HG02678 (cell line): ENCODE measurements around the gene SURF6.
"Not testable (repeated sequence)": the region's sequence is repeated elsewhere in the genome, so short reads cannot be mapped to it uniquely, and the experiment has no call there.

Experiments
- ATAC-seq: cut with Tn5 transposase; IDR thresholded peaks from one replicate; pipeline ENCODE4 v1.9.1; 2021; ENCODE audit warnings: mild to moderate bottlenecking, moderate library complexity; ENCODE audit not compliant: unreplicated experiment

SURF6 gene

GRCh38 chr9:133335924-133336811 lies at the start of gene SURF6:
TSS of gene SURF6 (minus strand) at chr9:133336188. CDS start at chr9:133336132, 56 bp downstream.
- ATAC-seq: peak; percentile 90

DNA sequence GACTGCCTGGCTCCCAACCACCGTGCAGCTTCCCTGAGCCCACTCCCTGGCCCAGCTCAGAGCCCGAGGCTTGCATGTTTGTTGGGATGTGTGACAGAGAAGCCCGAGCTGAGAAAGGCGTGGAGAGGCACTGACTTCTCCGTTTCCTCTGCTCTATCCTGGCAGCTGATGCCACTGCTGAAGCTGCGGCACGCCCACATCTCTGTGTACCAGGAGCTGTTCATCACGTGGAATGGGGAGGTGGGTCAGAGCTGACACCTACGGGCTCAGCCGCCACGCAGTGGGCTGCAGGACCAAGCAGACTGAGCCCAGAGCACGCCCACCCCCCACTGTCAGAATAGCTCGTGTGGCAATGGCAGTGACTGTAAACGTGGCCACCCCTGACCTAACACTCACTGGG lies 49.5 kb upstream of the SURF6 start:
- ATAC-seq: no peak

- ATAC-seq: no peak
Observed at GRCh38 chr9:133384736-133385321, 48.8 kb upstream of the SURF6 start.

- ATAC-seq: no peak
Observed at GRCh38 chr9:133383438-133383837, 47.5 kb upstream of the SURF6 start.

- ATAC-seq: no peak
Observed at GRCh38 chr9:133382507-133383141, 46.6 kb upstream of the SURF6 start.

- no peak for ATAC-seq
Observed at GRCh38 chr9:133380734-133381133, 44.7 kb upstream of the SURF6 start.

GRCh38 chr9:133379153-133380086 lies 43.4 kb upstream of the SURF6 start:
- no peak for ATAC-seq

DNA sequence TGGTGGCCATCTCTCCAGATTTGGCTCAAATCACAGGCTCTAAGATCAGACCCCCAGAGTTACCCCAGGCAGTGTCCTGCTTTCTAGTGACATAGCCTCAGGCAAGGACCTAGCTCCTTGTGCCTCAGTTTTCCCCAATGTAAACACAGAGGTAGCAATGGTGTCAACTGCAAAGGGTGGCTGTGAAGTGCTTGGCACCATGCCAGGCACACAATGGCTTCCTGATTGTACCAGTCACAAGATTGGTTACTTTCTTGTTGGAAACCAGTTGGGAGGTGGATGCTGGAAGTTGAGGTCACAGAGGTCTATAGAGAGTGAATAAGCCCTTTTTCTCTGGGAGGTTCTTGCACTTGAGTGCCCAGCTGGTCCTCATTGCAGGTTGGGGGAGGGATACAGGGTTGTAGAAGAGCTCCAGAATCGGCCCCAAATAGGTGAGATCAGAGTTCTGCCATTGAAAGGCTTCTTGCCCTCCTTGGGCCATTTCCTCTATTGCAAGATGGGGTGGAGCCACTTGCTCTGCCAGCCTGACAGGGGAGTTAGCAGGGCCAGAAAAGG lies 42.5 kb upstream of the SURF6 start:
- ATAC-seq: no peak

- no peak for ATAC-seq
Observed at GRCh38 chr9:133377721-133378216, 41.8 kb upstream of the SURF6 start.

- ATAC-seq: not testable (repeated sequence)
Observed at GRCh38 chr9:133377280-133377679, 41.3 kb upstream of the SURF6 start.

DNA sequence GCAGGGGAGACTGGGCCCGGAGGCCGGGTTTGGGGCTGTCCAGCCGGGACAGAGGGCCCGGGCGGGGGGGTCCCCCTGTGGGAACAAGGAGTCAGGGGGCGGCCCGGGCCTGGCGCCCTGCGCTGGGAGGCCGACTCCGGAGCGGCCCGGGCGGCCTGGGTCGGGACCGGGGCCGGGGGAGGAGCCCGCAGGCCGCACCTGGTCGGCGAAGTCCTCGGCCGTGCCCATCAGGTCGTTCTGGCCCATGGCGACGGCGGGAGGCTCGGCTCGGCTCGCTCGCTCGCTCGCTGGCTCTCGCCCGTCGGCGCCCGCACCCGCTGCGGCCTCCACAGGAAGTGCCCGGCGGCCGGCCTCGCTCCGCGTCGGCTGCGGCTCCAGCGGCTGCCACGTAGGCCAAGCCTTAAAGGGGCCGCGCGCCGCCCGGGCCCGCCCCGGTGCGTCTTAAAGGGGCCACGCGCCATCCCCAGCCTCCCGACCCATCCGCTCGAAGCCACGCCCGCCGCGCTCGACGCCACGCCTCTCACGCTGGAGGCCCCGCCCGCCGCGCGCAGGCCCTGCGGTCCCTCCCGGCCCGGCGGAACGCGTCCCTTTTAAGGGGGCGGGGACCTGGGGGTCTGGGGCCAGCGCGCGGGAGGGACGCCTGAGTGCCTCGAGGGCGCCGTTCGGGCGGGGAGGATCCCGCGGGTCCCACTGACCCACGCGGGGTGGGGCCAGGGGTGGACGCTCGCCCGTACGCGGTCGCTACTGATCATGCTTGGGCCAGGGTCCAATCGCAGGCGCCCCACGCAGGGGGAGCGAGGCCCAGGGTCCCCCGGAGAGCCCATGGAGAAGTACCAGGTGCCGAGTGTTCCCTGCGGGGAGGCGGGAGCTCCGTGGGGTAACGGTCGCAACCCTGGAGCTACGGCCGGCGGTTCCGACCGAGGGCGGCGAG lies 40.0 kb upstream of the SURF6 start, which contains the start of the genes STKLD1 and SURF4:
STKLD1 (plus strand) TSS at position 643 of the 931 bp plus-strand sequence; CDS start at position 751, 108 bp downstream.
SURF4 (minus strand) TSS at position 337 of the 931 bp plus-strand sequence; CDS start at position 246, 91 bp downstream.
- ATAC-seq: peak; percentile 90

DNA sequence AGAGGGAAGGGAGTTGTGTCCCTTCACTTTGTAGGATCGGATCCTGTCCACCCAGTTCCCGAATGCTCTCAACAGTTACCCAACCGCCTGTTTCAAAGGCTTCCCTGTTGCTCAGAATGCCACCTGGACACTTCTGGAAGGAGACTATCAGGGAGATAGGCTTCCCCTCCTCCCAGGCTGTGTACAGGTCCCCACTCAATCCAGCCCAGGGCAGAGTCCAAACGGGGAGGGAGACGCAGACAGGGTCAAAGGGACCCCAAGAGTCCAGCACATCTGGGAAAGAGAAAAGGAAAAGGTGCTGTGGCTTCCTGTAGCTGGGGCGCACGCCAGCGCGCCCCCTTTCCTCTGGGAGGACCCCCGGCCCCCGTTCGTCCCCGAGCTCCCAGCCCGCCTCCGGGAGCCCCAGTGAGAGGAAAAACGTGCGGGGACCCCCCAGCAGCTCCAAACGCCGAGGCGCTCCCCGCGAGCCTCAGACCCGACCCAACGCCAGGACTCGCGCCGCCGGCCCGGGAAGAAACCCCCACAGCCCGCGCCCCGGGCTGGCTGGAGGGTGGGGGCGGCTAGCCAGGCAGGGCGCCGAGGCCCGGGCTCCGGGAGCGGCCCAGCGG lies 39.2 kb upstream of the SURF6 start:
- ATAC-seq: peak; percentile 9

DNA sequence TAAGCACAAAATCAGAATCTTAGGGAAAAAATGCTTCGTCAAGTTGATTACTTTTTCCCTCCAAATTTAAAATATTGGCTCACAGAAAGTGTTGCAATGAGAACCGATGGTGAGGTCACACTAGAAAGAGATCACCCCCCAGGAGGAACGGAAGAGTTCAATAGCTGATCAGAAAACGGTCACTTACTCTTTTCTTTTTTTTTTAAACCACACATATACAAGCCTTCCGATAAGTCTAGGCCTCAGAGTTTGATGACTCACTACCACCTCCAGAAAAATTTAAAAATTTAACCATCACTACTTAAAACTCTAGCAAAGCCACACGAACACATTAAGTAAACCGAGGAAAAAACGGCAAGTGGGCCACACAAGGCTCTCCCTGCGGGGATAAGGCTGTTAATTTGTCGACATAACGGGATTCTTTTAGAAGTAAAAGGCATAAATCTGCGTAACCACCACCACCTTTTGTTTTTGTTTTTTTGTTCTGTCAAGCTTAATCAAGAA lies 38.7 kb upstream of the SURF6 start:
- ATAC-seq: no peak

GRCh38 chr9:133372144-133372543 lies 36.2 kb upstream of the SURF6 start:
- ATAC-seq: no peak

GRCh38 chr9:133371261-133371711 lies 35.3 kb upstream of the SURF6 start:
- no peak for ATAC-seq

DNA sequence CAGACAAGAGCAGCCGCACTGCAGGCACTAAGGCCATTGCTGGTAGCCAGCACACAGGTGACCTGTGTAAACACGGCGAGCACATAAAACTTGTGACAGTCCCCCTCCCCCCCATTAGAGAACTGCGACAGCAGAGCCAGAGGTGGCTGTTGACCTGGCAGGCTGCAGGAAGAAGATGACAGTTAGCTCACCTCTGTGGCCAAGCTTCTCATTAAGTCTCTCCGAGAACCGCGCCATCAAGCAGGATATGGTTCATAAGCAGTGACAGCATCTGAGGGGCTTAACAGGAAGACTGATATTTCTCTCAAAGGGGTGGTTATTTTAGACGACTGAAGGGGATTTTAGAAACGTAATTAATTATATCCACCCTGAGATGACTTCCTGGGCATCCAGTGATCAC lies 34.7 kb upstream of the SURF6 start:
- no peak for ATAC-seq

DNA sequence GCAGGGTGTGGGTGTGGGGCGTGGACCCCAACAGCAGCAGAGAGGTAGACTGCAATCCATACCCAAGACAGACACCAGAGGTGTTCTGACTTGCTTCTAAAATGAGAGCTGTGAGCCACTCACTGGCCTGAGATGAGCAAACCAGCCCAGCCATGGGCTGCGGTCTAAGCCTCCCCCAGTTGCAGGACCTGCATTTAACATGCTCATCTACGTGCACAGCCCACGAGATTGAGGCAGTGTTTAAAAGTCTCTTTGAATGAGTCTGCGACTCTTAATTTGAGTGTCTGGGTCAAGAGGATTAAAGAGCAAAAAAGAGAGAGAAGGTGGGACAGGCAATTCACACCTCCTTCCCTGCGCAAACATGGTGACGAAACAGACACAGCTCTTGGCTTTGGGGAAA lies 33.9 kb upstream of the SURF6 start:
- ATAC-seq: no peak

- ATAC-seq: no peak
Observed at GRCh38 chr9:133369422-133369821, 33.4 kb upstream of the SURF6 start.
